Fibroblast of mammary gland (primary cell): Measurements from ENCODE around the gene DCAF7.

Experiments
- DNase-seq: peaks from one replicate; pipeline ENCODE4 v3.0.0-alpha.2; 2010; ENCODE audit warnings: low read depth
- H3K4me3 ChIP-seq: 2 replicates; pipeline ENCODE4 v1.5.1; 2011; ENCODE audit warnings: low read depth, mild to moderate bottlenecking, low read length, moderate library complexity; ENCODE audit not compliant: control insufficient read depth
- CTCF ChIP-seq: conservative IDR thresholded peaks from 2 replicates; pipeline ENCODE4 v1.5.1; 2011; ENCODE audit warnings: low read depth, low read length, inconsistent platforms; ENCODE audit not compliant: control insufficient read depth, insufficient read depth

Gene DCAF7

GRCh38 chr17:63600569-63601438 lies 50.5 kb downstream of the DCAF7 start, which contains the start of gene TACO1:
Gene TACO1 (plus strand): TSS chr17:63600895. CDS start chr17:63601084, 189 bp downstream.
- peak; percentile 82 for DNase-seq
- H3K4me3 ChIP-seq = peak within 1 kb of the TSS; percentile 92
- no peak for TF ChIP-seq CTCF

GRCh38 chr17:63601439-63602371 lies 51.4 kb downstream of the DCAF7 start:
- no peak for TF ChIP-seq CTCF
- peak overlapping the region; percentile 92 for H3K4me3 ChIP-seq
- peak; percentile 18 for DNase-seq

- no peak for DNase-seq
- TF ChIP-seq CTCF = no peak
- no peak overlapping the region for H3K4me3 ChIP-seq
These were observed 59.7 kb downstream of the DCAF7 start for GRCh38 chr17:63609816-63610573.

- no peak for DNase-seq
- TF ChIP-seq CTCF = no peak
- H3K4me3 ChIP-seq = no peak overlapping the region
These were observed 60.6 kb downstream of the DCAF7 start for GRCh38 chr17:63610854-63611253.

GRCh38 chr17:63611354-63611753 lies 61.1 kb downstream of the DCAF7 start:
- H3K4me3 ChIP-seq = no peak overlapping the region
- no peak for TF ChIP-seq CTCF
- no peak for DNase-seq

GRCh38 chr17:63613663-63614062 lies 63.4 kb downstream of the DCAF7 start:
- no peak overlapping the region for H3K4me3 ChIP-seq
- DNase-seq = no peak
- TF ChIP-seq CTCF = no peak
